H1 (cell line): ENCODE data around the gene SPAG16. TPM values are rescaled to one million over a fixed set of nuclear protein-coding genes. Genes with fewer than 3 reads are reported as not detected.

Experiments
- CHD2 ChIP-seq: IDR thresholded peaks from 2 replicates; pipeline ENCODE4 v1.6.1; 2012; ENCODE audit warnings: low read length, improper control_type of control experiment
- polyA plus RNA-seq, 7 experiments: library from polyadenylated mRNA; depleted of rRNA in 3 of 7; stranded (reverse) in 5 of 7; unstranded in 2 of 7; fragments of >200 nt in 5 of 7; fragments of 200-250 nt in 2 of 7; gene quantifications; 1 replicate in 5 of 7; 2 replicates in 1 of 7; 4 replicates in 1 of 7; pipeline versions ENCODE4 v1.2.1 to v1.2.3, GENCODE V29; 2011 to 2013; ENCODE audit warnings: missing spikeins in 2 of 7, mixed read lengths in 2 of 7
- total RNA-seq: library from RNA; stranded (reverse); fragmentation: NEBNext Ultra II Directional; extraction: Animal tissue kit (Norgen Biotek cat#: 25700); gene quantifications from 2 replicates; pipeline ENCODE4 v1.2.1, GENCODE V29; 2021

SPAG16 gene
- total and polyA plus RNA-seq, 2 of the 8 experiments (the other 6 are each of a cell fraction or from before 2014, with no cell fraction given) = 6.0 to 14.9 TPM

DNA sequence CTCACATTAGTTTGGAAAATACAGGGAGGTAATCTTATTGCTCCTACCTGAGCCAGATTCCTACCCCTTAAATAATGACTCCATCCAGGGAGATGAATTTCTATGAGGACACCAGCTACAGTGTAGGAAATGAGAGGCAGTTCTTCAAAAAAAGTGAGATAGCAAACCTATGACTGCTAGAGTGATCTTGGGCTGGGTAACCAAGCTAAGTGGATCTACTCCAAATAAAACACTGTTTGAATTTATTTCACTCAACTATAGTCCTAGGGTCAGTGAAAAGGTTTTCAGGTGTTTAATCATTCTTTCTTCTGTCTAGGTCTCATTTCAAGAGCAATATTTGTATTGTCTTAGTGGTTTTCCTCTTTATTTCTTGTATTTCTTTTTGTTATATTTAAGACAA is 854.5 kb downstream of the SPAG16 start (continued):
- TF ChIP-seq CHD2 = no peak
